GM21526 (cell line): ENCODE results near the gene SEL1L2.

Experiments used
- ATAC-seq: cut with Tn5 transposase; IDR thresholded peaks from one replicate; pipeline ENCODE4 v1.9.1; 2021; ENCODE audit warnings: moderate library complexity; ENCODE audit not compliant: unreplicated experiment, low FRiP score

The SEL1L2 gene

GRCh38 chr20:13873831-13874230 is 116.6 kb downstream of the SEL1L2 start:
- ATAC-seq: no peak

DNA sequence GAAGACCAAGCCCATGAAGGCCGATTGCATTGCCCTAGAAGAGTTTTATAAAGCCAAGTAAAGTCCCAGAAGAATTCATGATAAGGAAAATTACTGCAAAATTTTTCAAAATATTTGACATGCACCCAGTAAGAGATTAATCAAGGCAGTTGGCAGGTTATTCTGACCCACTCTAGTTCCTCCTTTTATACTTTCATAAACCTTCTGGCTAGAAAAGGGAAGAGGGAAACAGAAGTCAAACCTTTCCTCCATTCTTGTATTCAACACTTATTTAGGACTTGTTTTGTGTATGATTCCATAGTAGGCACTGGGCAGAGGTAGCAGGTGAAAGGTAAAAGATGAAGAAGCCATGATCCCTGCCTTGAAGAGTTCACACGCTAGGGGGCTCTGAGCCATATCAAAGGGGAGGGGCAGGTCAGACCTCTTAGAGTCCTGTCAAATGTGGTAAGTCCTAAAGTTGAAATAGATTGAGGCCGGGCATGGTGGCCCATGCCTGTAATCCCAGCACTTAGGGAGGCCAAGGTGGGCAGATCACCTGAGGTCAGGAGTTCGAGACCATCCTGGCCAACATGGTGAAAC is 120.2 kb downstream of the SEL1L2 start:
- no peak for ATAC-seq

- ATAC-seq: no peak
Measured at GRCh38 chr20:13868331-13868730, 122.1 kb downstream of the SEL1L2 start.

GRCh38 chr20:13865791-13866351 is 124.5 kb downstream of the SEL1L2 start:
- no peak for ATAC-seq

DNA sequence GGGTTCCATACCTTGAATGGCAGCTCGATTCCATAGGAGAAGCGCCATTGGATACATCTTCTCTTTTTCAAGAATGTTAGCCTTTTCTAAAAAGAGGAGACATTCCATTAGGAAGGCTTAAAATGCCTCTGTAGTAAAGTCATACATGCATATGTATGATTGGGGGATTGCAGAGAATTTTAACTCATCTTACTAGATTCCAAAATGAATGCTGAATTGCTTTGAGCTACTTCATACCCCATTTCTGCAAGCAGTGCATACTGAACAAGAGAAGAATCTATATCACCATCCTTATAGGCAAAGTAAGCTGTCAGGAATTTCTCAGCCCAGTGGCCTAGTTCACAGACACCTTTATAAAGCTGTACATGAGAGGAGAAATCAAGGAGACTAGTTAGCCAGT is 125.3 kb downstream of the SEL1L2 start:
- no peak for ATAC-seq

GRCh38 chr20:13863244-13863643 is 127.2 kb downstream of the SEL1L2 start:
- no peak for ATAC-seq

DNA sequence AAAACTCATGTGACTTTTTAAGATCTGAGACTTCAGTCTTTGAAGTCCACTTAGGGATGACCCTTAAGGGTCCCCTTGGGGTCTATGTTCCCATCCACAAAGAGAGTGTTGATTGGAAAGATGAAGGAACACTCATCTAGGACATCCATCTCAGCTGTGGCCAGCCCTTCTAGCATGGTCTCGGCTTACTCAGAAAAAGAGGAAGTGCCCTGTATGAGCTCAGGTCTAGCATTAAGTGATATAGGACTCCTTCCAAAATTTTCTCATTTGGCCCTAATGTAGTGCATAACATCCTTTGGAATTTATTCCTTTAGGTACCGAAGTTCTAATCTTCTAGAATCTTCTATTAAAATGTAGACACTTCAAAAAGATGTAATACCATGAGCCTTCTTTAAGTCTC is 128.2 kb downstream of the SEL1L2 start:
- no peak for ATAC-seq

- ATAC-seq: no peak
Measured at GRCh38 chr20:13858871-13859270, 131.5 kb downstream of the SEL1L2 start.

DNA sequence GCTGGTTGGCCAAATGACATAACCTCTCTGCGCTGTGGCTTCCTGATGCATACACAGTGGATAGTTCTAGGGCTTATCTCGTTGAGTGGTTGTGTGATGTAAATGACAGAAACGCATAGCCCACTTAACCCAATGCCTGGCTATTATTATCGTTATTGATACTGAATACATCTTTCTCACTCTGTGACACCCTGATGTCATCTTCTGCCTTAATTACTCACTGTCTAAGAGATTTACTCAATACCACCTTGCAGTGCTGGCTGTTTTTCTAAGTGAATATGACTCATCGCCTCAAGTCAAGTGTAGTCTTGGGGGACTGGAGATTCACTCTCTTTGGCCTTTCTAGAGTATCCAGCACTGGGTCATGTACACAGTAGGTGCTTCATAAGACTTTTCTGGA is 132.0 kb downstream of the SEL1L2 start:
- ATAC-seq: no peak

DNA sequence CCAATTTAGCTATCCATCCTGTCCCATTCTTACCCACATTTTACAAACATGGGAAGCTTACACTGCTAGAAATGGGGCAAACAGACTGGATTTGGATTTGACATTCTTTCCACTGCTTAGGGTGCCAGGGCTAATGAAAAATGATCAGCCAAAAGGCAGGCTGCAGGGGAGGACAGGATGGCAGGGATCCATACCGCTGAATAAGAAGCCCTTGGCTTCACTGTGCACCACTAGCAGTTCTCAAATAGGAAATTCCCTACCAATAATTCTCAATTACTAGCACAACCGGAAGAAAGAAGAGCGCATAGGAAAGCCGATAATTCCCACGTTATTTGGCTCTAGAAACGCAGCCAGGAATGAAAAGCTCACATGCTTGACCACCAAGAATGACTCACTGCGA is 132.5 kb downstream of the SEL1L2 start:
- no peak for ATAC-seq

GRCh38 chr20:13857304-13857703 is 133.1 kb downstream of the SEL1L2 start:
- no peak for ATAC-seq

GRCh38 chr20:13856354-13856753 is 134.1 kb downstream of the SEL1L2 start:
- no peak for ATAC-seq

DNA sequence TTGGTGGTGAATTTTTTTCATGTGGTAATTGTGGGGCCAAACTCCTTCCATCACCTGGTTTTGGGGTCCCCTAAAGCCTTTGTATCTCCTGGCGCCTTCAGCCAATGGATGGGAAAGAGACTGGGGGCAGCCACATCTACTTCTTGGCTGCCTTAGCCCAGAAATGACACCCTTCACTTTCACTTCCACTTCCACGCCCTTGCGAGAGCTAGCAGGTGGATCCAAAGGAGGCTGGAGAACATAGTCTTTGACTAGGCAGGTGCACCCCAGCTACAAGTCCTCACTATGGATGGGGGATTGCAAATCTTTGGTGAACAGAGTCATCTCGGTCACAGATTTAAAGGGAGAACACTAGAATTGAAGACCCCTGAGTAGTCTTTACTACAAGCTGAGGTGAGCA is 134.8 kb downstream of the SEL1L2 start:
- no peak for ATAC-seq

DNA sequence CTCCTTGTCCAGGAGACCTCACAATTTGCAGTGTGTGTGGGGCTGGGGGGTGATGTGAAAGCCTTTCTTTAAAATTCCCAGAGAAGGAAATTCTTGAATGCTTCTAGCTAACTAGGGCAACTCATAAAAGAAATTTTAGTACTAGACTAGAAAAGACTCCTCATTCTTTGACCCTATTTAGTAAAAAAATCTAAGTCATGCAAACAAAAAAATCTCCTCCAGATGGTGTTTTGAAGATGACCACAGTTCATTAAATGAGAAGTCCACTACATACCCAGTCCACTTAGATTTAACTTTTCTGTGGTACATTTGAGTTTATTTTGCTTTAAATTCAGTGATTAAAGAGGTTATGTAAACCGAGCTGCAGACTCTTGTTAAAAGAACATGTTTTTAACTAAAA is 138.1 kb downstream of the SEL1L2 start:
- no peak for ATAC-seq

DNA sequence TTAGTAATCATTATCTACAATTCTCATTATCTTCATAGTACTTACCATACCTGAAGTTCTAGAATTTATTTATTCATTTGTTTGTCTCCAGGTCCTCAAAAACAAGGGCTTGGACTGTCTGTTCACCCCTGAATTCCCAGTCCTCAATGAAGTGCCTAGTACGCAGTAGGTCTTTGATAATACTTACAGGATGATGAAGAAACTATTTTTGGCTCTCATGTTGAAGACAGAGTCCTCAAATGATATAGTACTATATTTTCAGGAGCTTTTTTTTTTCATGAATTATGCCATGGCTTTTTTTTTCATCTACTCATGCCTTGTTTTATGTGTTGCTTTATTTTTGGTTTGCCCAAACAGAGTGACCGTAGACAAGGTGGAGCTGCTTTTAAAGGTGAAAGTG is 139.1 kb downstream of the SEL1L2 start:
- ATAC-seq: no peak

GRCh38 chr20:13844296-13844695 is 146.1 kb downstream of the SEL1L2 start:
- ATAC-seq: no peak

GRCh38 chr20:13841206-13841605 is 149.2 kb downstream of the SEL1L2 start:
- ATAC-seq: no peak

DNA sequence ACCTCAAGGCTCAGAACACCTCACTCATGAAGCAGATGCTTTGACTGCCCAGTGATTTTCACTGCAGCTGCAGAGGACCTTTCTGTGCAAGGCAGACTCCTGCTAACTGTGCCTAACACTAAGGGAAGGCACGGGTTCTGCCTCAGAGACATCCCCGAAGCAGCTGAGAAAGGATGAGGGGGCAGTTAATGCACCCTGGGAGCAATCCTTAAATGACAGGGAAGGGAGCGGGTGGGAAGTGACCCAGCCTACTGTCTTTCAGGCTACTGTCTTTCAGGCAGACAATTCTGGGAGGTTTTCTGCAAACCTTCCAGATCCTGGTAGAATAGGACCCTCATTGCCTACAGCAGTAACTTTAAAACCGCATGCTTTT is 150.3 kb downstream of the SEL1L2 start:
- ATAC-seq: no peak

- ATAC-seq: no peak
Measured at GRCh38 chr20:13839421-13840092, 150.9 kb downstream of the SEL1L2 start.

- no peak for ATAC-seq
Measured at GRCh38 chr20:13838664-13839063, 151.8 kb downstream of the SEL1L2 start.

DNA sequence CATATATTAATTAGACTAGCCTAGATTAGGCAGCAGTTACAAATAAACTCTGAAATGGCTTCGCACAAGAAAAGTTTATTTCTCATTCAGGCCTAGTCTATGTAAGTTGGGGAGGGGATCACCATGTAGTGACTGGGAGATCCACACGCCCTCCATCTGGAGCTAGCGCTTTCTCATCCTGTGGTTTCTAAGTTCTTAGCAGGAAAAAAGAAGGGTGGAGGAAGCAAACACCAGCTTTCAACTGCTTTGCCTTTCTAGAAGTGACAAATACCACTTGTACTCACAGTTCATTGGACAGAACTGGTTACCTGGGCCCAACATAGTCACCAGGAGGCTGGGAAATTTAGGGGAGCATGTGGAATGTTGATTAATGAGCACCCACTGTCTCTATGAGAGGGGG is 158.9 kb downstream of the SEL1L2 start:
- ATAC-seq: no peak

- no peak for ATAC-seq
Measured at GRCh38 chr20:13825465-13825864, 164.9 kb downstream of the SEL1L2 start.
